OCI-LY7 (cell line): ENCODE measurements around the gene SMPD3. TPM values are rescaled to one million over a fixed set of nuclear protein-coding genes. Genes with fewer than 3 reads are reported as not detected.

Experiments
- BruUV-seq: library from RNA; stranded (reverse); fragments of 400-500 nt; replicated peaks from 2 replicates; lab custom pipeline; 2021; lab: Mats Ljungman, UMichigan
- CTCF ChIA-PET: fragments of 300-600 bp; sonication (Branson Sonifier 250); formaldehyde crosslinking; loops from one replicate; lab custom pipeline; 2022; ENCODE audit warnings: antibody characterized with exemption; ENCODE audit not compliant: unreplicated experiment; lab: Charles Lee
- POLR2A ChIA-PET: fragments of 300-600 bp; sonication (Branson Sonifier 250); formaldehyde crosslinking; loops from one replicate; lab custom pipeline; 2022; ENCODE audit warnings: antibody characterized with exemption; lab: Charles Lee
- DNase-seq: peaks from one replicate; pipeline ENCODE4 v3.0.0-alpha.2; 2015; ENCODE audit warnings: low spot score
- H2AFZ ChIP-seq: fragments of 200-600 bp; sonication (generic), shearing (Covaris generic); 2 replicates; pipeline ENCODE4 v1.6.1; 2014; ENCODE audit warnings: mild to moderate bottlenecking, antibody characterized with exemption, low read length, moderate library complexity
- H3K27ac ChIP-seq: fragments of 200-600 bp; sonication (generic); 2 replicates; pipeline ENCODE4 v1.5.1; 2014; ENCODE audit warnings: mixed run types, low read depth, mild to moderate bottlenecking, moderate library complexity, low read length, inconsistent platforms; ENCODE audit not compliant: poor library complexity, severe bottlenecking
- H3K36me3 ChIP-seq: fragments of 200-600 bp; sonication (generic); 2 replicates; pipeline ENCODE4 v1.6.1; 2014; ENCODE audit warnings: mild to moderate bottlenecking, antibody characterized with exemption, low read length, moderate library complexity, mixed read lengths; ENCODE audit not compliant: insufficient read depth
- H3K4me1 ChIP-seq: fragments of 200-600 bp; sonication (generic); 2 replicates; pipeline ENCODE4 v1.5.1; 2014; ENCODE audit warnings: mild to moderate bottlenecking, low read length; ENCODE audit not compliant: insufficient read depth, poor library complexity, severe bottlenecking
- H3K4me2 ChIP-seq: fragments of 200-600 bp; sonication (generic); 2 replicates; pipeline ENCODE4 v1.6.1; 2014; ENCODE audit warnings: mild to moderate bottlenecking, low read length
- H3K4me3 ChIP-seq: fragments of 200-600 bp; sonication (generic); 2 replicates; pipeline ENCODE4 v1.5.1; 2014; ENCODE audit warnings: mild to moderate bottlenecking, low read depth, low read length; ENCODE audit not compliant: poor library complexity, severe bottlenecking
- H3K79me2 ChIP-seq: fragments of 200-600 bp; sonication (generic); 2 replicates; pipeline ENCODE4 v1.6.1; 2016; ENCODE audit warnings: low read depth, mild to moderate bottlenecking, low read length, moderate library complexity, mixed read lengths; ENCODE audit not compliant: insufficient read depth
- H3K9me2 ChIP-seq: fragments of 200-600 bp; sonication (generic); 2 replicates; pipeline ENCODE4 v1.6.1; 2016; ENCODE audit warnings: mild to moderate bottlenecking, low read length, mixed read lengths; ENCODE audit not compliant: insufficient read depth
- H3K9me3 ChIP-seq: fragments of 200-600 bp; sonication (generic); 2 replicates; pipeline ENCODE4 v1.6.1; 2014; ENCODE audit warnings: mild to moderate bottlenecking, mixed run types, low read length, mixed read lengths
- H4K20me1 ChIP-seq: fragments of 200-600 bp; sonication (generic); 2 replicates; pipeline ENCODE4 v1.6.1; 2014; ENCODE audit warnings: mild to moderate bottlenecking, antibody characterized with exemption, low read length, moderate library complexity, mixed read lengths; ENCODE audit not compliant: insufficient read depth
- CTCF ChIP-seq: fragments of 200-600 bp; sonication (generic); conservative IDR thresholded peaks from 2 replicates; pipeline ENCODE4 v1.5.1; 2014; ENCODE audit warnings: mild to moderate bottlenecking, antibody characterized with exemption, low read length, moderate library complexity, mixed read lengths
- EZH2phosphoT487 ChIP-seq: fragments of 200-600 bp; sonication (generic); IDR thresholded peaks from 2 replicates; pipeline ENCODE4 v1.6.1; 2018; ENCODE audit warnings: low read depth, borderline replicate concordance, mild to moderate bottlenecking, mixed run types, antibody characterized with exemption, low read length, moderate library complexity, mixed read lengths
- intact Hi-C: fragments of 100-400 bp; cut with micrococcal nuclease; formaldehyde crosslinking; loops from one replicate; pipeline ENCODE4 v1.10.0; 2022; ENCODE audit not compliant: unreplicated experiment
- total RNA-seq, 2 experiments: library from RNA; depleted of rRNA in 1 of 2; stranded (reverse); fragments of >200 nt in 1 of 2; shearing (Covaris generic) in 1 of 2; gene quantifications; 2 replicates each; pipeline ENCODE4 v1.2.3, GENCODE V29; 2014 to 2022

Gene SMPD3
- total RNA-seq, 2 experiments from 2014 or later = 0.16 to 0.51 TPM

- intact Hi-C loops = loop anchor here (1.0 kb wide), 1 partner anchor 21 kb away; no protein-coding TSS in a partner anchor
- H3K4me3 ChIP-seq = peak overlapping the region; percentile 45
- peak overlapping the region; percentile 93 for H2AFZ ChIP-seq
- H3K9me2 ChIP-seq = no peaks in the 10 kb centered on the region
- ChIA-PET CTCF (interaction anchor here (0.9 to 1.2 kb wide), 2 partner anchors 17 to 22 kb away, joined by 3 read pairs; no protein-coding TSS in a partner anchor), POLR2A (interaction anchor here (0.5 to 6.0 kb wide), 11 partner anchors 11 to 987 kb away, joined by 3 to 31 read pairs (median 4); partner anchors contain the start of gene AGRP)
- no peaks in the 10 kb centered on the region for H3K9me3 ChIP-seq
- no peaks in the 10 kb centered on the region for H4K20me1 ChIP-seq
- DNase-seq = no peak
- peaks cover 33% of the 10 kb centered on the region for H3K4me1 ChIP-seq
- H3K4me2 ChIP-seq = peak overlapping the region; percentile 63
- H3K36me3 ChIP-seq = no peaks in the 10 kb centered on the region
- TF ChIP-seq CTCF (no peak), EZH2phosphoT487 (no peak)
- H3K79me2 ChIP-seq = no peaks in the 10 kb centered on the region
- BruUV-seq = no TSS peak
- no peak overlapping the region for H3K27ac ChIP-seq
Observed at GRCh38 chr16:68469796-68470460, 21.6 kb upstream of the SMPD3 start.

- Histone ChIP-seq H4K20me1 (no peaks in the 10 kb centered on the region), H3K4me1 (peaks cover 32% of the 10 kb centered on the region), H3K27ac (no peak overlapping the region), H3K4me2 (peak overlapping the region; percentile 63), H3K9me3 (no peaks in the 10 kb centered on the region), H2AFZ (peak overlapping the region; percentile 93; the same call in 1 of the 2 replicates), H3K79me2 (no peaks in the 10 kb centered on the region), H3K9me2 (no peaks in the 10 kb centered on the region), H3K36me3 (no peaks in the 10 kb centered on the region), H3K4me3 (no peak overlapping the region)
- ChIA-PET POLR2A (interaction anchor here (6.0 kb wide), 1 partner anchor 18 kb away, joined by 31 read pairs; no protein-coding TSS in a partner anchor), CTCF (no interaction called here)
- intact Hi-C loops = no loop called here
- no peak for TF ChIP-seq EZH2phosphoT487
- BruUV-seq = no TSS peak
- no peak for DNase-seq
Observed at GRCh38 chr16:68468842-68469241, 20.5 kb upstream of the SMPD3 start.

GRCh38 chr16:68466174-68466573 lies 17.9 kb upstream of the SMPD3 start:
- POLR2A ChIA-PET = interaction anchor here (0.6 kb wide), 1 partner anchor 47 kb away, joined by 4 read pairs; no protein-coding TSS in a partner anchor

More at GRCh38 chr16:68466174-68466573, 17.9 kb upstream of the SMPD3 start:
- BruUV-seq = no TSS peak
- Histone ChIP-seq H3K27ac (no peak overlapping the region), H2AFZ (no peak overlapping the region), H3K9me2 (no peaks in the 10 kb centered on the region), H3K4me1 (peaks cover 27% of the 10 kb centered on the region), H3K4me3 (no peak overlapping the region), H4K20me1 (no peaks in the 10 kb centered on the region), H3K9me3 (no peaks in the 10 kb centered on the region), H3K79me2 (no peaks in the 10 kb centered on the region), H3K36me3 (no peaks in the 10 kb centered on the region), H3K4me2 (no peak overlapping the region)
- CTCF ChIA-PET = no interaction called here
- TF ChIP-seq EZH2phosphoT487 = no peak
- DNase-seq = no peak
- intact Hi-C loops = no loop called here
